NCI-H526 treated with DMSO at 0.1 percent for 48 hours (cell line): ENCODE measurements around the gene KPNB1.

Source experiments
- DNase-seq: peaks from one replicate; lab custom pipeline; 2025; lab: John Stamatoyannopoulos, UW

Gene KPNB1

GRCh38 chr17:47636273-47637030 lies 13.3 kb upstream of the KPNB1 start:
- no peak for DNase-seq

GRCh38 chr17:47638903-47639302 lies 10.8 kb upstream of the KPNB1 start:
- no peak for DNase-seq

DNA sequence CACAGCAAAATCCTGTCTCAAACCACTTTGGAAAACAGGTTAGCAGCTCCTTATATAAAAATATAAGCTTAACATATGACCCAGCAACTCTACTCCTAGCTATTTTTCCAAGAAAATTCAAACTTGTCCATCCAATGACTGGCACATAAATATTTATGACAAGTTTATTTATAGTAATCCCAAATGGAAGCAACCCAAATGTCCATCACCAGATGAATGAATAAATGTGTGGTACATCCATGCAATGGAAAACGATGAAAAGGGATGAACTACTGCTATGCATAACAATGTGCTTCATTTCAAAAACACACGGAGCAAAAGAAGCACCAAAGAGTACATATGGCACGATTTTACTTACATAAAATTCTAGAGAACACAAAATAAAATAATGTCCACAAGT lies 9.6 kb upstream of the KPNB1 start:
- no peak for DNase-seq

DNA sequence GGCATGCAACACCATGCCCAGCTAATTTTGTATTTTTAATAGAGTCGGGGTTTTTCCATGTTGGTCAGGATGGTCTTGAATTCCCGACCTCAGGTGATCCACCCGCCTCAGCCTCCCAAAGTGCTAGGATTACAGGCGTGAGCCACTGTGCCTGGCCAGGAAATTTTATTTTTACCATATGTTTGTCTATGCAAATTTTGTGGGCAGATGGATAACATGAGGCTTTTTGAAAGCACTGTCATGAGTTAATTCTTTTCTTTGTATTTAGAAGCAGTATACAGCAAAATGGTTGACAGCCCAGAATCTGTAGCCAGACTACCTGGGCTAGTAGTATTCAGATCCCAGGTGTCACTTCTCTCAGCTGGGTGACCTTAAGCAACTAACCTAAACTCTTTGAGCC lies 8.5 kb upstream of the KPNB1 start:
- DNase-seq, result peak; percentile 94

DNA sequence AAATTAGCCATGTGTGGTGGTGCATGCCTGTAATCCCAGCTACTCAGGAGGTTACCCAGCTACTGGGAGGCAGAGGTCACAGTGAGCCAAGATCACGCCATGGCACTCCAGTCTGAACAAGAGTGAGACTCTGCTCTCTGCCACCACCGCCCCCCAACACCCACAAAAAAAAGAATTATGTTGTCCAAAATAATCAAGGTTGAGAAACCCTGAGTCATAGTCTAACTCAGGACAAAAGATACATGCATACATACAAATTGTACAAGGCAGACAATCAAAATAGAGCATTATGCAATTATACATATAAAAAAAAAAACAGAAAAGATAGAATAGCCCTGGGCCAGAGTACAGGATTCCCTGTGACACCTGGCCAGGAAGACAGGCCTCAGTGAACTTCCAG lies 6.6 kb upstream of the KPNB1 start:
- no peak for DNase-seq

DNA sequence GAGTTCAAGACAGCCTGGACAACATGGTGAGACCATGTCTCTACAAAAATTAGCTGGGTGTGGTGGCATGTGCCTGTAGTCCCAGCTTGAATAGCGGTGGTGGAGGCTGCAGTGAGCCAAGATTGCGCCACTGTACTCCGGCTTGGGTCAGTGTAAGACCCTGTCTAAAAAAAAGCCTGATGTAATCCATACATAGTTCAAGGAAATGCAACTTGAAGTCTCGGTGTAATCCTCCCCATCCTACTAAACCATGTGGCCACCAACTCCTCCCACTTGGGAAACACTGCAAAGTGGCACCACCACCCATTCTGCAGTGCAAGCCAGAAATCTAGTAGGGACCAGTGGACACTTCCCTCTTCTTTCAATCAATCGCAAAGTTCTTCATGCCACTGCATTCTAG lies 5.4 kb upstream of the KPNB1 start:
- DNase-seq, result no peak

- DNase-seq, result no peak
Measured at GRCh38 chr17:47649972-47650524, 329 bp downstream of the KPNB1 start.

DNA sequence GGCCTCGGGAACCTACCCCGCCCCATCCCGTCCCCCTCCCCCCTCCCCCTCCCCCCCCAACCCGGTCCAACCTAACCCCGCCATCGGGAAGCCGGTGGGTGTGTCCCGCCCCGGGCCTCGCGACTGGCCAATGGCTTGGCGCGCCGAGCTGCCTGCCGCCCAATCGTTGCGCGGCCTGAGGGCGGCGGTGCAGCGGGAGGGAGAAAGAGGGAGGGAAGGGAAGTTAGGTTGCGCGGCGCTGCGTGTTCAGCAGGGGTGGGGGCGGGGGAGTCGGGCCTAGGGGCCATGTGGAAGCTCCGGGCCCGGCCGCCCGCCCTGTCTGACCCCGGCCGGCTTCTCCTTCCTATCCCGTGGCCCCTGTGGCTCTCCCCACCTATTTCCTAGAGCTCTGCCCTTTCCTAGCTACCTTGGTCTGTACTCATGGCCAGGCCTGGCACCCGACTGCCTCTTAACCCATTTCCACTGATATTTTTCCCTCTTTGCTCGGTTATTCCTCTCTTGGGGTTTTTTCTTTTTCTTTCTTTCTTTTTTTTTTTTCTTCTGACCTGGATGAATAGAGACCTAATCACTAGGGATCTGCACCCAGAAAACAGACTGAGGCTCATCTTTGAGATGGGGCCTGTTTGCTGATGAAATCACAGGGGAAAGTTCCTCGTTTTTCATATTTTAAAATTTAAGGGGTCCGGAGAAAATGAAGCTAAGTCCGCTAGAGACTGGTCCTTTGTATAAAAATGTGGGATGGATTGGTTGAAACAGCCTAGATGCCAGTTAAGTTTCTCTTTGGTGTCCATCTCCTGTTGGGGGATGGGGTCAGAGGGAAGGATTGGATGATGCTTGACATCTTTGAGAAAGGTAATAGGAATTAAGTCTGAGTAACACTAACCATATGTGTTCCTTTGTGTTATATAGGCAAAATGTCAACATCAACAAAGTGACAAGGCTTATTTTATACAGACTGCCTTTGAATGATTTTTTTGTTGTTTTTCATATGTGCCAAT lies 1.1 kb downstream of the KPNB1 start:
- DNase-seq, result peak; percentile 96

- no peak for DNase-seq
Measured at GRCh38 chr17:47651704-47652103, 2.0 kb downstream of the KPNB1 start.

- no peak for DNase-seq
Measured at GRCh38 chr17:47652570-47652969, 2.9 kb downstream of the KPNB1 start.

DNA sequence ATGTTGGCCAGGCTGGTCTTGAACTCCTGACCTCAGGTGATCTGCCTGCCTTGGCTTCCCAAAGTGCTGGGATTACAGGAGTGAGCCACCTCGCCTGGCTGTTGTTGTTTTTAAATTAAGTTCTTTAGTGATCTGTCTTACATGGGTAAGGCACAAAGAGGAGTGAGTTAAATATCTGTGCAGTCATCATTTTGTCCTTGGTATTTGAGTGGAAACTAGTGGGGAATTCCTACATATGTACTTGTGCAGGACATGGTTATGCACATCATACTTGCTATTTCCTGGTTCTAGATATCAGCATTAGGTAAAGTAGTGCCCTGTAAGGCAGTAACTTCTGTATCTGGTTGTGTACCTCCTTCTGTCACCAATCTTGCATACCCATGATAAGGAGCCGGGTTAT lies 3.7 kb downstream of the KPNB1 start:
- no peak for DNase-seq

DNA sequence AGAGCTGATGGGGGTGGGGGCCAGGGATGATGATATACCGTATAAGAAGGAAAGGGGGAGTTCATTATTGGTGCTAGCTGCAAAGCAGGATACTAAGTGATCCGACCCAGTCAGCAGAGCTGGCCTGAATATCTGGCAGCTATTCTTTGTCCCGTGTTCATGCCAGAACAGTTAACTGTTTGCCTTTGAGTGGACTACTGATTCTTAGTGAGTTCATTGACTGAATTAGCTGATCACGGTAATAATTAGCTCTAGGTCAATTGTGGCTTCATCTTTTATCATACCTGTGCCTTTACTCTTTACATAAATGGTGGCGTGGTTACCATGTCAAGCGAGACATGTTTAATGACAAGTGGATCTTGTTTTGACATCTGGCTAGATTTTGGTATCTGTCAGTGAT lies 5.3 kb downstream of the KPNB1 start:
- no peak for DNase-seq

GRCh38 chr17:47660064-47660492 lies 10.4 kb downstream of the KPNB1 start:
- no peak for DNase-seq

GRCh38 chr17:47663912-47664623 lies 14.3 kb downstream of the KPNB1 start:
- DNase-seq, result peak; percentile 35

- DNase-seq, result no peak
Measured at GRCh38 chr17:47664624-47664941, 14.9 kb downstream of the KPNB1 start.

- no peak for DNase-seq
Measured at GRCh38 chr17:47665655-47666054, 15.9 kb downstream of the KPNB1 start.

- DNase-seq, result no peak
Measured at GRCh38 chr17:47669081-47669480, 19.4 kb downstream of the KPNB1 start.

- DNase-seq, result no peak
Measured at GRCh38 chr17:47670064-47670463, 20.3 kb downstream of the KPNB1 start.

DNA sequence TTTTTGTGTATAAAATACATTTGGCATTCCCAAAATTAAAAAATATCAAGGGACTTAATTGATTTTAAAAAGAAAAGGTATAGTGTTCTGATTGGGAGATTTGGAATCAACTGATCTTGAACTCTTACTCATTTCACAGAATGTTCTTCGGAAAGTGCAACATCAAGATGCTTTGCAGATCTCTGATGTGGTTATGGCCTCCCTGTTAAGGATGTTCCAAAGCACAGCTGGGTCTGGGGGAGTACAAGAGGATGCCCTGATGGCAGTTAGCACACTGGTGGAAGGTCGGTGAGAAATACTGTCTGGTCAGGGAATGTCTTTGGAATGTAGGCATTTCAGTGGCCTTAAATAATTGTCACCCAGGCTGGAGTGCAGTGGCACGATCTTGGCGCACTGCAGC lies 24.8 kb downstream of the KPNB1 start:
- DNase-seq, result no peak

- no peak for DNase-seq
Measured at GRCh38 chr17:47675380-47676198, 25.9 kb downstream of the KPNB1 start.

DNA sequence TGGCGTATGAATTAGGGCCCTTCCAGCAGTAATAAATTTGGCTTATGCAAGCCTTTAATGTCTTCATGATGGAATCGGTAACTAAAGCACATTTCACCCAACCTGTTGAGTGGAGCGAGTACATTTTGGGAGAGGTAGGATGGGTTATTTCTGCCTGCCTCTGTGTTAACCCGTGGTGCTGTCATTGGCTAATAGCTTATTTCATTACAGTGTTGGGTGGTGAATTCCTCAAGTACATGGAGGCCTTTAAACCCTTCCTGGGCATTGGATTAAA lies 26.4 kb downstream of the KPNB1 start:
- no peak for DNase-seq
